Trophoblast cell (in vitro differentiated cells and primary cell): ENCODE results near the gene C3orf80. TPM values are rescaled to one million over a fixed set of nuclear protein-coding genes. Genes with fewer than 3 reads are reported as not detected.
"Not testable (repeated sequence)": the region's sequence is repeated elsewhere in the genome, so short reads cannot be mapped to it uniquely, and the experiment has no call there.

Source experiments
- DNase-seq, 2 donors: peaks; one replicate each; pipeline ENCODE4 v3.0.0-alpha.2; 2016
- H2AFZ ChIP-seq: 2 replicates; pipeline ENCODE4 v1.6.1; 2013; ENCODE audit warnings: low read length, moderate library complexity, mild to moderate bottlenecking; ENCODE audit not compliant: insufficient read depth, poor library complexity
- H2AK5ac ChIP-seq: 2 replicates; pipeline ENCODE4 v1.6.1; 2013; ENCODE audit warnings: mild to moderate bottlenecking, low read length
- H2BK120ac ChIP-seq: 2 replicates; pipeline ENCODE4 v1.6.1; 2013; ENCODE audit warnings: low read length, mild to moderate bottlenecking, moderate library complexity; ENCODE audit not compliant: insufficient read depth, poor library complexity
- H2BK12ac ChIP-seq: 2 replicates; pipeline ENCODE4 v1.6.1; 2013; ENCODE audit warnings: mild to moderate bottlenecking, low read length, moderate library complexity
- H2BK5ac ChIP-seq: 2 replicates; pipeline ENCODE4 v1.6.1; 2013; ENCODE audit warnings: low read length, low read depth, moderate library complexity, mild to moderate bottlenecking; ENCODE audit not compliant: poor library complexity
- H3K14ac ChIP-seq: 2 replicates; pipeline ENCODE4 v1.6.1; 2013; ENCODE audit warnings: mild to moderate bottlenecking, low read length
- H3K18ac ChIP-seq: 2 replicates; pipeline ENCODE4 v1.6.1; 2013; ENCODE audit warnings: mild to moderate bottlenecking, low read length
- H3K23ac ChIP-seq: 2 replicates; pipeline ENCODE4 v1.6.1; 2013; ENCODE audit warnings: low read length
- H3K27ac ChIP-seq: 2 replicates; pipeline ENCODE4 v1.5.1; 2013; ENCODE audit warnings: low read depth, mild to moderate bottlenecking, inconsistent platforms, low read length, moderate library complexity
- H3K27me3 ChIP-seq: 2 replicates; pipeline ENCODE4 v1.6.1; 2013; ENCODE audit warnings: inconsistent platforms, mild to moderate bottlenecking, low read length, moderate library complexity; ENCODE audit not compliant: insufficient read depth
- H3K36me3 ChIP-seq, 2 experiments: 1 replicate in 1 of 2; 2 replicates in 1 of 2; pipeline ENCODE4 v1.6.1; 2013; ENCODE audit warnings: low read length in 2 of 2, mild to moderate bottlenecking in 2 of 2, moderate library complexity in 1 of 2; ENCODE audit not compliant: insufficient read depth in 2 of 2, control insufficient read depth in 1 of 2
- H3K4ac ChIP-seq: 2 replicates; pipeline ENCODE4 v1.6.1; 2013; ENCODE audit warnings: low read depth, mild to moderate bottlenecking, low read length, moderate library complexity
- H3K4me1 ChIP-seq, 2 experiments: 1 replicate in 1 of 2; 2 replicates in 1 of 2; pipeline ENCODE4 v1.6.1; 2013; ENCODE audit warnings: low read length in 2 of 2, mild to moderate bottlenecking in 2 of 2, moderate library complexity in 1 of 2; ENCODE audit not compliant: insufficient read depth in 2 of 2, control insufficient read depth in 1 of 2
- H3K4me2 ChIP-seq: 2 replicates; pipeline ENCODE4 v1.6.1; 2013; ENCODE audit warnings: inconsistent platforms, mild to moderate bottlenecking, low read length, moderate library complexity
- H3K4me3 ChIP-seq: 2 replicates; pipeline ENCODE4 v1.5.1; 2013; ENCODE audit warnings: mild to moderate bottlenecking, low read depth, low read length, inconsistent platforms
- H3K79me1 ChIP-seq: one replicate; pipeline ENCODE4 v1.6.1; 2013; ENCODE audit warnings: low read length
- H3K79me2 ChIP-seq: 2 replicates; pipeline ENCODE4 v1.6.1; 2013; ENCODE audit warnings: low read length, mild to moderate bottlenecking; ENCODE audit not compliant: control insufficient read depth, insufficient read depth, poor library complexity
- H3K9ac ChIP-seq: 2 replicates; pipeline ENCODE4 v1.6.1; 2013; ENCODE audit warnings: mild to moderate bottlenecking, low read length
- H3K9me3 ChIP-seq: 2 replicates; pipeline ENCODE4 v1.6.1; 2013; ENCODE audit warnings: low read depth, mild to moderate bottlenecking, control low read depth, inconsistent platforms, low read length; ENCODE audit not compliant: insufficient read depth
- H4K12ac ChIP-seq: 2 replicates; pipeline ENCODE4 v1.6.1; 2013; ENCODE audit warnings: low read depth, mild to moderate bottlenecking, low read length, moderate library complexity
- H4K8ac ChIP-seq: 2 replicates; pipeline ENCODE4 v1.6.1; 2013; ENCODE audit warnings: low read depth, mild to moderate bottlenecking, low read length, moderate library complexity
- H4K91ac ChIP-seq: one replicate; pipeline ENCODE4 v1.6.1; 2013; ENCODE audit warnings: low read depth, mild to moderate bottlenecking, low read length, moderate library complexity
- WGBS: extraction: QIAGEN DNeasy Blood & Tissue Kit; methylation state at CpG from one replicate; pipeline ENCODE4 v1.1.7; 2013; ENCODE audit warnings: missing lambda C conversion rate; ENCODE audit not compliant: insufficient read length, insufficient coverage; ENCODE audit errors: extremely low coverage; 5-methylcytosine and 5-hydroxymethylcytosine counted together
- polyA plus RNA-seq: library from polyadenylated mRNA; stranded (reverse); fragments of 200-250 nt; gene quantifications from 2 replicates; pipeline ENCODE4 v1.2.3, GENCODE V29; 2013

C3orf80 gene
- polyA plus RNA-seq = 0.07 TPM in 2 replicates

GRCh38 chr3:160225176-160226025 is at the start of gene C3orf80:
C3orf80 (plus strand) TSS chr3:160225422; CDS start chr3:160225636, 214 bp downstream.
- Histone ChIP-seq H2AK5ac (no peak within 1 kb of the TSS), H3K36me3 (no peaks in the 10 kb centered on the region), H4K91ac (no peak within 1 kb of the TSS), H3K79me1 (no peaks in the 10 kb centered on the region), H3K79me2 (no peaks in the 10 kb centered on the region), H3K14ac (no peak within 1 kb of the TSS), H3K18ac (no peak within 1 kb of the TSS), H3K27ac (no peak within 1 kb of the TSS), H2BK12ac (no peak within 1 kb of the TSS), H3K27me3 (peaks cover 34% of the 10 kb centered on the region), H2BK120ac (no peak within 1 kb of the TSS), H2BK5ac (no peak within 1 kb of the TSS), H3K9ac (peak within 1 kb of the TSS; percentile 67), H4K12ac (no peak within 1 kb of the TSS), H3K4me1 (peaks cover 9 to 18% of the 10 kb centered on the region in 2 experiments), H3K4me2 (peak within 1 kb of the TSS; percentile 99), H3K9me3 (no peaks in the 10 kb centered on the region), H4K8ac (no peak within 1 kb of the TSS), H3K23ac (no peak within 1 kb of the TSS), H2AFZ (peak within 1 kb of the TSS; percentile 35), H3K4ac (no peak within 1 kb of the TSS), H3K4me3 (peak within 1 kb of the TSS; percentile 79)
- no CpG with 5 or more reads among the region's 104 CpGs for WGBS
- peak; percentile 14 to 59 for DNase-seq

GRCh38 chr3:160176923-160177322 is 48.3 kb upstream of the C3orf80 start:
- Histone ChIP-seq H2BK12ac (no peak overlapping the region), H3K36me3 (no peaks in the 10 kb centered on the region), H3K9me3 (no peaks in the 10 kb centered on the region), H3K18ac (no peak overlapping the region), H2AFZ (no peak overlapping the region), H3K14ac (no peak overlapping the region), H4K91ac (no peak overlapping the region), H3K27ac (no peak overlapping the region), H3K27me3 (no peaks in the 10 kb centered on the region), H4K12ac (no peak overlapping the region), H3K9ac (no peak overlapping the region), H3K4ac (no peak overlapping the region), H3K4me2 (no peak overlapping the region), H2BK120ac (no peak overlapping the region), H2AK5ac (no peak overlapping the region), H3K23ac (no peak overlapping the region), H3K79me2 (no peaks in the 10 kb centered on the region), H4K8ac (no peak overlapping the region), H3K4me1 (no peaks in the 10 kb centered on the region), H3K4me3 (no peak overlapping the region), H2BK5ac (no peak overlapping the region), H3K79me1 (no peaks in the 10 kb centered on the region)
- no peak for DNase-seq

GRCh38 chr3:160178661-160179060 is 46.6 kb upstream of the C3orf80 start:
- H4K12ac ChIP-seq, H3K4me2 ChIP-seq, H3K4ac ChIP-seq, H3K14ac ChIP-seq, H2AK5ac ChIP-seq, H3K18ac ChIP-seq, H4K8ac ChIP-seq, H3K79me2 ChIP-seq, H3K79me1 ChIP-seq, H3K27ac ChIP-seq, H3K4me1 ChIP-seq, H2BK12ac ChIP-seq, H2BK120ac ChIP-seq, H3K4me3 ChIP-seq, H3K23ac ChIP-seq, DNase-seq, H3K36me3 ChIP-seq, H3K9me3 ChIP-seq, H4K91ac ChIP-seq, H3K9ac ChIP-seq, H3K27me3 ChIP-seq, H2BK5ac ChIP-seq, H2AFZ ChIP-seq: not testable (repeated sequence)
- WGBS = no CpG with 5 or more reads among the region's 35 CpGs

GRCh38 chr3:160179403-160179802 is 45.8 kb upstream of the C3orf80 start:
- H2AFZ ChIP-seq, H3K79me1 ChIP-seq, H2AK5ac ChIP-seq, H2BK5ac ChIP-seq, H3K9me3 ChIP-seq, H2BK120ac ChIP-seq, H4K91ac ChIP-seq, H3K4me3 ChIP-seq, H3K79me2 ChIP-seq, H3K4me1 ChIP-seq, H3K4me2 ChIP-seq, H3K23ac ChIP-seq, H3K9ac ChIP-seq, H3K18ac ChIP-seq, H3K14ac ChIP-seq, H3K36me3 ChIP-seq, H3K4ac ChIP-seq, H4K8ac ChIP-seq, H2BK12ac ChIP-seq, H3K27me3 ChIP-seq, H4K12ac ChIP-seq, H3K27ac ChIP-seq, DNase-seq: not testable (repeated sequence)
- no CpG with 5 or more reads among the region's 4 CpGs for WGBS
